Stimulated activated naive CD4-positive, alpha-beta T cell treated with Interleukin-2 at 50 U/mL for 16 hours (primary cell): ENCODE results near the gene DNAJA4.

Source experiments
- DNase-seq: peaks from one replicate; lab custom pipeline; 2025; lab: John Stamatoyannopoulos, UW

Gene DNAJA4

GRCh38 chr15:78264304-78265136, at the start of gene DNAJA4:
DNAJA4 (plus strand) TSS chr15:78264562; CDS start chr15:78264764, 202 bp downstream.
- peak; percentile 54 for DNase-seq

- no peak for DNase-seq
Measured at GRCh38 chr15:78216276-78217104, 47.9 kb upstream of the DNAJA4 start.

- DNase-seq, result no peak
Measured at GRCh38 chr15:78220713-78221112, 43.6 kb upstream of the DNAJA4 start.

GRCh38 chr15:78222745-78223395, 41.5 kb upstream of the DNAJA4 start:
- DNase-seq, result no peak

GRCh38 chr15:78223396-78224022, 40.9 kb upstream of the DNAJA4 start:
- DNase-seq, result no peak

- DNase-seq, result no peak
Measured at GRCh38 chr15:78224023-78224411, 40.3 kb upstream of the DNAJA4 start.

GRCh38 chr15:78225783-78226541, 38.4 kb upstream of the DNAJA4 start:
- DNase-seq, result no peak

GRCh38 chr15:78228356-78228996, 35.9 kb upstream of the DNAJA4 start:
- no peak for DNase-seq

GRCh38 chr15:78229431-78230406, 34.6 kb upstream of the DNAJA4 start:
- no peak for DNase-seq

GRCh38 chr15:78232951-78233350, 31.4 kb upstream of the DNAJA4 start:
- no peak for DNase-seq

GRCh38 chr15:78233496-78233895, 30.9 kb upstream of the DNAJA4 start:
- DNase-seq, result no peak

GRCh38 chr15:78234515-78235040, 29.8 kb upstream of the DNAJA4 start, which contains the start of gene ACSBG1:
ACSBG1 (minus strand) TSS chr15:78234565; CDS start chr15:78234501, 64 bp downstream.
- no peak for DNase-seq

- DNase-seq, result no peak
Measured at GRCh38 chr15:78236491-78236890, 27.9 kb upstream of the DNAJA4 start.

GRCh38 chr15:78237146-78237545, 27.2 kb upstream of the DNAJA4 start:
- no peak for DNase-seq

GRCh38 chr15:78239811-78240210, 24.6 kb upstream of the DNAJA4 start:
- no peak for DNase-seq

- DNase-seq, result peak; percentile 79
Measured at GRCh38 chr15:78241017-78241416, 23.3 kb upstream of the DNAJA4 start.

- no peak for DNase-seq
Measured at GRCh38 chr15:78242128-78242527, 22.2 kb upstream of the DNAJA4 start.

GRCh38 chr15:78243058-78243457, 21.3 kb upstream of the DNAJA4 start:
- no peak for DNase-seq

GRCh38 chr15:78243491-78243941, 20.8 kb upstream of the DNAJA4 start:
- DNase-seq, result no peak
